SU-DHL-6 (cell line): ENCODE data around the gene SLC12A5.

Source experiments
- H2AFZ ChIP-seq: fragments of 200-600 bp; sonication (generic); 2 replicates; pipeline ENCODE4 v1.6.1; 2014; ENCODE audit warnings: low read depth, mild to moderate bottlenecking, moderate library complexity, mixed read lengths, antibody characterized with exemption, low read length; ENCODE audit not compliant: severe bottlenecking
- H3F3A ChIP-seq: fragments of 200-600 bp; shearing (Covaris generic); 2 replicates; pipeline ENCODE4 v1.6.0; 2016; ENCODE audit warnings: antibody characterized with exemption, mild to moderate bottlenecking; ENCODE audit not compliant: insufficient read depth
- H3K27ac ChIP-seq: fragments of 200-600 bp; sonication (generic); 2 replicates; pipeline ENCODE4 v1.5.1; 2016; ENCODE audit warnings: low read depth, mild to moderate bottlenecking, low read length, moderate library complexity, mixed read lengths
- H3K27me3 ChIP-seq: fragments of 200-600 bp; sonication (generic), shearing (Covaris generic); 2 replicates; pipeline ENCODE4 v1.6.0; 2014; ENCODE audit warnings: mild to moderate bottlenecking, low read length
- H3K36me3 ChIP-seq: fragments of 200-600 bp; sonication (generic); 2 replicates; pipeline ENCODE4 v1.6.1; 2014; ENCODE audit warnings: mild to moderate bottlenecking, low read length, mixed read lengths
- H3K4me2 ChIP-seq: fragments of 300-600, 200-600 bp; shearing (Covaris generic), sonication (generic); 2 replicates; pipeline ENCODE4 v1.6.0; 2014; ENCODE audit warnings: low read length, low read depth, mild to moderate bottlenecking; ENCODE audit not compliant: poor library complexity, severe bottlenecking
- H3K4me3 ChIP-seq: fragments of 200-600 bp; sonication (generic); 2 replicates; pipeline ENCODE4 v1.5.1; 2014; ENCODE audit warnings: antibody characterized with exemption, low read length, mild to moderate bottlenecking, mixed read lengths; ENCODE audit not compliant: insufficient read depth, poor library complexity, severe bottlenecking
- H3K79me2 ChIP-seq: fragments of 200-600 bp; sonication (generic); 2 replicates; pipeline ENCODE4 v1.6.1; 2014; ENCODE audit warnings: mild to moderate bottlenecking, low read length, moderate library complexity; ENCODE audit not compliant: insufficient read depth
- H3K9ac ChIP-seq: fragments of 200-600 bp; sonication (generic); 2 replicates; pipeline ENCODE4 v1.7.0; 2014; ENCODE audit warnings: mild to moderate bottlenecking, low read length
- H3K9me2 ChIP-seq: fragments of 200-600 bp; sonication (generic); replicated peaks from 2 replicates; pipeline ENCODE4 v1.6.1; 2014; ENCODE audit warnings: low read length; ENCODE audit not compliant: insufficient read depth
- H3K9me3 ChIP-seq: fragments of 200-600 bp; sonication (generic); 2 replicates; pipeline ENCODE4 v1.6.1; 2014; ENCODE audit warnings: low read length, mixed read lengths; ENCODE audit not compliant: insufficient read depth
- H4K20me1 ChIP-seq: fragments of 200-600 bp; sonication (generic); 2 replicates; pipeline ENCODE4 v1.6.1; 2014; ENCODE audit warnings: low read depth, mild to moderate bottlenecking, antibody characterized with exemption, low read length, moderate library complexity, mixed read lengths
- EZH2phosphoT487 ChIP-seq: fragments of 200-600 bp; sonication (generic), shearing (Covaris generic); conservative IDR thresholded peaks from 2 replicates; pipeline ENCODE4 v1.6.1; 2018; ENCODE audit warnings: mild to moderate bottlenecking, antibody characterized with exemption, low read length, moderate library complexity, mixed read lengths
- TF ChIP-seq, protein P1 (sequence below): fragments of 200-600 bp; sonication (generic); IDR thresholded peaks from one replicate; pipeline ENCODE4 v1.5.1; 2017; ENCODE audit warnings: antibody characterized with exemption, mild to moderate bottlenecking, low read length, moderate library complexity; ENCODE audit not compliant: insufficient read depth, poor library complexity, severe bottlenecking

The SLC12A5 gene

GRCh38 chr20:46046588-46047310 lies 17.7 kb downstream of the SLC12A5 start:
- H4K20me1 ChIP-seq = no peaks in the 10 kb centered on the region
- no peak overlapping the region for H3K4me2 ChIP-seq
- H3K9ac ChIP-seq = no peak overlapping the region
- H3K9me2 ChIP-seq = no peaks in the 10 kb centered on the region
- no peaks in the 10 kb centered on the region for H3K36me3 ChIP-seq
- H3K4me3 ChIP-seq = no peak overlapping the region
- H3K27me3 ChIP-seq = no peaks in the 10 kb centered on the region; the same call in 1 of the 2 replicates
- TF ChIP-seq, protein P1, sequence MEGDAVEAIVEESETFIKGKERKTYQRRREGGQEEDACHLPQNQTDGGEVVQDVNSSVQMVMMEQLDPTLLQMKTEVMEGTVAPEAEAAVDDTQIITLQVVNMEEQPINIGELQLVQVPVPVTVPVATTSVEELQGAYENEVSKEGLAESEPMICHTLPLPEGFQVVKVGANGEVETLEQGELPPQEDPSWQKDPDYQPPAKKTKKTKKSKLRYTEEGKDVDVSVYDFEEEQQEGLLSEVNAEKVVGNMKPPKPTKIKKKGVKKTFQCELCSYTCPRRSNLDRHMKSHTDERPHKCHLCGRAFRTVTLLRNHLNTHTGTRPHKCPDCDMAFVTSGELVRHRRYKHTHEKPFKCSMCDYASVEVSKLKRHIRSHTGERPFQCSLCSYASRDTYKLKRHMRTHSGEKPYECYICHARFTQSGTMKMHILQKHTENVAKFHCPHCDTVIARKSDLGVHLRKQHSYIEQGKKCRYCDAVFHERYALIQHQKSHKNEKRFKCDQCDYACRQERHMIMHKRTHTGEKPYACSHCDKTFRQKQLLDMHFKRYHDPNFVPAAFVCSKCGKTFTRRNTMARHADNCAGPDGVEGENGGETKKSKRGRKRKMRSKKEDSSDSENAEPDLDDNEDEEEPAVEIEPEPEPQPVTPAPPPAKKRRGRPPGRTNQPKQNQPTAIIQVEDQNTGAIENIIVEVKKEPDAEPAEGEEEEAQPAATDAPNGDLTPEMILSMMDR = no peak
- no peak for TF ChIP-seq EZH2phosphoT487
- no peaks in the 10 kb centered on the region for H3K79me2 ChIP-seq
- H2AFZ ChIP-seq = no peak overlapping the region
- H3K27ac ChIP-seq = no peak overlapping the region
- H3F3A ChIP-seq = no peaks in the 10 kb centered on the region
- no peaks in the 10 kb centered on the region for H3K9me3 ChIP-seq

DNA sequence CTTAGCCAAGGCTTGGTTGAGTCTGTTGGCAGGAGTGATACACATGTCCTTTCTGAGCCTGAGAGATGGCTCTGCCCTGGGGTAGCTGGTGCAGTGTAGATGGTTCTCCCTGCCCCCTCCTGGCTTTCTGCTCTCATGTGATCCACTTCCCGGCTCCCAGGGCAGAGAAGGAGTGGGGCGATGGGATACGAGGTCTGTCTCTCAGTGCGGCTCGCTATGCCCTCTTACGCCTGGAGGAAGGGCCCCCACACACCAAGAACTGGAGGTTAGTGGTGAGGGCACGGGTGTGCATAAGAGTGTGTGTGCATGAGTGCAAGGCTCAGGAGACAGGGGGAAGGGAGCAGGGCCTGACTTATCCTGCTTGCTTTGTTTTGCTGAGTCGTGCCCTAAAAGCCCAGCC lies 18.8 kb downstream of the SLC12A5 start:
- Histone ChIP-seq H3K27me3 (no peaks in the 10 kb centered on the region; the same call in 1 of the 2 replicates), H3K36me3 (no peaks in the 10 kb centered on the region), H3K9ac (no peak overlapping the region), H3K27ac (no peak overlapping the region), H3F3A (no peaks in the 10 kb centered on the region), H3K9me3 (no peaks in the 10 kb centered on the region), H3K4me2 (no peak overlapping the region), H3K4me3 (no peak overlapping the region), H3K9me2 (no peaks in the 10 kb centered on the region), H4K20me1 (no peaks in the 10 kb centered on the region), H2AFZ (no peak overlapping the region), H3K79me2 (no peaks in the 10 kb centered on the region)
- no peak for TF ChIP-seq EZH2phosphoT487
- TF ChIP-seq, protein P1 = no peak

DNA sequence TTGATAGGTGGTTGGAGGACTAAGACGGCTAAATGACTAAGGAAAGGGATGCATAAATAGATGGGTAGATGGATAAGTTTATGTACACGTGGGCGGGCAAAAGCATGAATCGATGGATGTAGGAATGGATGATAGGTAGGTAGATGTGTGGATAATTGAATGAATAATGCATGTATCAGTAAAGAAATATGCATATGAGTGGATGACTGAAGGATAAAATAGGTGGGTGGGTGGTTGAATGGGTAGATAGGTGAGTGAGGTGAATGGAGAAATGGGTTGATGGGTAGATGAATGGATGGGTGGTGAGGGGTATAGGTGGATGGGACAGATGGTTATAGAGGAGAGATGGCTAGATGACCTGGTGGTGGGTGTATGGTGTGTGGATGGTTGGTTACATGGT lies 20.2 kb downstream of the SLC12A5 start:
- no peak overlapping the region for H3K9ac ChIP-seq
- no peaks in the 10 kb centered on the region; the same call in 1 of the 2 replicates for H3K27me3 ChIP-seq
- TF ChIP-seq, protein P1 = no peak
- TF ChIP-seq EZH2phosphoT487 = no peak
- no peaks in the 10 kb centered on the region for H3F3A ChIP-seq
- no peaks in the 10 kb centered on the region for H3K9me2 ChIP-seq
- H3K9me3 ChIP-seq = no peaks in the 10 kb centered on the region
- no peak overlapping the region for H3K4me3 ChIP-seq
- no peak overlapping the region for H3K4me2 ChIP-seq
- H3K36me3 ChIP-seq = no peaks in the 10 kb centered on the region
- no peak overlapping the region for H3K27ac ChIP-seq
- no peaks in the 10 kb centered on the region for H4K20me1 ChIP-seq
- H3K79me2 ChIP-seq = no peaks in the 10 kb centered on the region
- H2AFZ ChIP-seq = no peak overlapping the region
